ENCODE measurements around the gene ASB13.

DNA sequence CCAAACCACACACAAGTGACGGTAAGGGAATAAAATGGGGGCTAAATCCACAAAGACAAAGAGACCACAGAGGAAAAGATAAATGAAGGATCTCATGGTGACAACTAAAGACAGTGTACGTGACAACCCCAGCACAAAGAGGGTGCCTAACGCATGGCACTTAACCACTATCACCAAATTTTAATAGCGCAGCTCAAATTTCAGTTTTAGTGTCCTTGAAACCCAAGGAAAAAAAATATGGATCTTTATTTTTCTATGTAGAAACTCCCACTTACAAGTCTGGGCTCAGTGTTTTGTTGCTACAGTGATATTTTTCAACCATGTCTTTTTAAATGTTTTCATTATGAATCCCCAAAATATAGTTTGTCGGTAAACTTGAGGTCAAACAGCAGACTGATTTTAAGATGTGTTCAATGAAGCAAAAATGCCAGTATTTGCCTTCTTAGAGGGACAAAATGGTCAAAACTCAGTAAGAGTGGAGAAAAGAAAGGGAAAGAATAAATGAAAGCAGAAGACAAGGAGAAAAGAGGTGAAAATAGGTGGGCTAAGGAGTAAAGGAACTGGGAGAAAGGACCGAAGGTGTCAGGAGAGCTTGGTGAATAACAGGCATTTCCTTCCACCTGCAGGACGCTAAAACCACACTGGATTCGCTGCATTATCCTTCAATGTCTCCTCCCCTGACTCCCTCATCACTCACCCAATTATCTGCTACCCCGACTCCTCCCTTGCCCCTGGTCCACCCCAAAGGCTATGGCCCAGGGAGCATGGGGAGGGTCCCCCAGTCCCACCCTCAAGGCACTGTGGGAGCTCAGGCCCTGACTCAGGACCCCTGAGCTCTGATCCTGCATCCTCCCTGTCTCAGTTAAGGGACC, 3.5 kb downstream of the ASB13 start:
- TF ChIP-seq POLR2A (IDR thresholded peaks at IDR 0.05; ENCODE audit: low read depth, low read length): no peak
- no peak for TF ChIP-seq TAF1 (IDR thresholded peaks at IDR 0.05; ENCODE audit: borderline replicate concordance, low read depth, low read length)
- no peak for TF ChIP-seq POLR2AphosphoS5 (IDR thresholded peaks at IDR 0.05; ENCODE audit: low read depth, low read length)

Measured in GM12892 (cell line).